Neutrophil (primary cell): ENCODE data around the gene PLEKHF1.
"Not testable (repeated sequence)": the region's sequence is repeated elsewhere in the genome, so short reads cannot be mapped to it uniquely, and the experiment has no call there.

Source experiments
- H3K27ac ChIP-seq: fragments of 200-600 bp; sonication (generic); 2 replicates; pipeline ENCODE4 v1.5.1; 2016; ENCODE audit warnings: mild to moderate bottlenecking, moderate library complexity
- H3K27me3 ChIP-seq: fragments of 200-600 bp; sonication (generic); 2 replicates; pipeline ENCODE4 v1.6.0; 2016; ENCODE audit warnings: mild to moderate bottlenecking
- H3K36me3 ChIP-seq: fragments of 200-600 bp; sonication (generic); 2 replicates; pipeline ENCODE4 v1.5.1; 2017
- H3K4me1 ChIP-seq, 2 experiments: fragments of 200-600 bp in 1 of 2; sonication (generic) in 1 of 2; 1 replicate in 1 of 2; 2 replicates in 1 of 2; pipeline versions ENCODE4 v1.5.1 to v1.6.1; 2013 to 2016; ENCODE audit warnings: low read depth in 1 of 2, low read length in 1 of 2, mild to moderate bottlenecking in 1 of 2, moderate library complexity in 1 of 2; ENCODE audit not compliant: control insufficient read depth in 1 of 2, insufficient read depth in 1 of 2
- H3K4me3 ChIP-seq, 2 experiments: fragments of 200-600 bp in 1 of 2; sonication (generic) in 1 of 2; 1 replicate in 1 of 2; 2 replicates in 1 of 2; pipeline ENCODE4 v1.5.1; 2013 to 2016; ENCODE audit warnings: low read depth in 1 of 2, low read length in 1 of 2, mild to moderate bottlenecking in 1 of 2, moderate library complexity in 1 of 2
- H3K9me3 ChIP-seq: fragments of 200-600 bp; sonication (generic); 2 replicates; pipeline ENCODE4 v1.5.1; 2016
- TF ChIP-seq, protein P1 (sequence below): fragments of 200-600 bp; sonication (generic); IDR thresholded peaks from 2 replicates; pipeline ENCODE4 v1.5.1; 2016; ENCODE audit warnings: antibody characterized with exemption

PLEKHF1 gene

DNA sequence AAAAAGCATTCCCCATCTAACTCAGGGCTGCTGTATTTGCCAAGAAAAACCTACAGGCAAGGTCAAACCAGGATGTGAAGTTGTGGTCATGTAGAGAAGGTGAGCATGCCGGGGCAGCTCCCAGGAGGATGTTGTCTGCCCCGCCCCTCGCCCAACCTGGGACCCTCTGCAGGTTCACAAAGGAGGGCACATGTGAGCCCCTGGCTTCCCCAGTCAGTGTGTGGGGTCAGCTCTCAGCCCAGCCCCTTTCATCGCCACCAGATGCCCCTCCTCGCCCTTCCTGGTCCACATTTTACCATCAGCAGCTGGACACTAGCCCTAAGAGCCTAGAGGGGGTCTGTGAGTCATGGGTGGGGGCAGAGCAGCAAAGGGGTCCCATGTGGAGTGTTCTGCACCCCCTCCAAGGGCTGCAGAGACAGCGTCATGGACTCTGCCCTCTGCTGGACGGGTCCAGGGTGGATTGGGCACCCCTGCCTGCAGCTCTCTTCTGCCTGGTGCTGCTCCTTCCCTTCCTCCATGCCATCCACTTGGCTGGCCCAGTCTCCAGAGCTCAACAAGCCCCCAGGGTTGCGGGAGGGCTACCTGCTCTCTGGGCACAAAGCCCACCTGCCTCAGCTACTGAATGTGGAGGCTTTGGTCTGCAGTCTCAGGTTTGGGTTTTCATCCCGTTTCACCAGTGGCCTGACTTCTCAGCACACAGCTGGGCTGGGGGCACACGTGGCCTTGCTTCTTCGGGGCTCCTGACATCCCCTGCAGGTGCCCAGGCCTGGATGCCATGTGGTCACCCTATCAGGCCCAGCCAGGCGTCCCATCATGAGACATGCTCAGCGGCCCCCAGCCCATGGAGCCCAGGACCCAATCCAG is 3.7 kb downstream of the PLEKHF1 start:
- Histone ChIP-seq H3K27me3 (peaks cover 49% of the 10 kb centered on the region), H3K36me3 (no peaks in the 10 kb centered on the region), H3K4me3 (no peak overlapping the region), H3K9me3 (no peaks in the 10 kb centered on the region), H3K4me1 (peaks cover 12 to 14% of the 10 kb centered on the region in 2 experiments), H3K27ac (no peak overlapping the region)
- TF ChIP-seq, protein P1, sequence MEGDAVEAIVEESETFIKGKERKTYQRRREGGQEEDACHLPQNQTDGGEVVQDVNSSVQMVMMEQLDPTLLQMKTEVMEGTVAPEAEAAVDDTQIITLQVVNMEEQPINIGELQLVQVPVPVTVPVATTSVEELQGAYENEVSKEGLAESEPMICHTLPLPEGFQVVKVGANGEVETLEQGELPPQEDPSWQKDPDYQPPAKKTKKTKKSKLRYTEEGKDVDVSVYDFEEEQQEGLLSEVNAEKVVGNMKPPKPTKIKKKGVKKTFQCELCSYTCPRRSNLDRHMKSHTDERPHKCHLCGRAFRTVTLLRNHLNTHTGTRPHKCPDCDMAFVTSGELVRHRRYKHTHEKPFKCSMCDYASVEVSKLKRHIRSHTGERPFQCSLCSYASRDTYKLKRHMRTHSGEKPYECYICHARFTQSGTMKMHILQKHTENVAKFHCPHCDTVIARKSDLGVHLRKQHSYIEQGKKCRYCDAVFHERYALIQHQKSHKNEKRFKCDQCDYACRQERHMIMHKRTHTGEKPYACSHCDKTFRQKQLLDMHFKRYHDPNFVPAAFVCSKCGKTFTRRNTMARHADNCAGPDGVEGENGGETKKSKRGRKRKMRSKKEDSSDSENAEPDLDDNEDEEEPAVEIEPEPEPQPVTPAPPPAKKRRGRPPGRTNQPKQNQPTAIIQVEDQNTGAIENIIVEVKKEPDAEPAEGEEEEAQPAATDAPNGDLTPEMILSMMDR = no peak

GRCh38 chr19:29670255-29670654 is 5.0 kb downstream of the PLEKHF1 start:
- TF ChIP-seq, protein P1 = no peak
- Histone ChIP-seq H3K4me3 (no peak overlapping the region), H3K9me3 (no peaks in the 10 kb centered on the region), H3K27ac (no peak overlapping the region), H3K27me3 (peaks cover 36% of the 10 kb centered on the region), H3K4me1 (peaks cover 9 to 11% of the 10 kb centered on the region in 2 experiments), H3K36me3 (no peaks in the 10 kb centered on the region)

DNA sequence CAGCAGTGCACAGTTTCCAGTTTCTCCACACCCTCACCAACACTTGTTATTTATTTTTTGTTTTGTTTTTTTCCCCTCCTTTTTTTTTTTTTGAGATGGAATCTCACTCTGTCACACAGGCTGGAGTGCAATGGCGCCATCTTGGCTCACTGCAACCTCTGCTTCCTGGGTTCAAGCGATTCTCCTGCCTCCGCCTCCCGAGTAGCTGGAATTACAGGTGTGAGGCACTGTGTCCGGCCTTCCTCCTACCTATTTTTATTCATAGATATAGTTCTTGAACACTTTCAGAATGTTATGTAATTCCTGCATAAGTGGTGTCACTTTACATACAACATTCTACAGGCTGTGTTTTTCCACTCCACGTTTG is 5.7 kb downstream of the PLEKHF1 start:
- not testable (repeated sequence) for H3K4me3 ChIP-seq, H3K4me1 ChIP-seq, H3K27ac ChIP-seq, H3K9me3 ChIP-seq, H3K36me3 ChIP-seq
- peaks cover 28% of the 10 kb centered on the region for H3K27me3 ChIP-seq

DNA sequence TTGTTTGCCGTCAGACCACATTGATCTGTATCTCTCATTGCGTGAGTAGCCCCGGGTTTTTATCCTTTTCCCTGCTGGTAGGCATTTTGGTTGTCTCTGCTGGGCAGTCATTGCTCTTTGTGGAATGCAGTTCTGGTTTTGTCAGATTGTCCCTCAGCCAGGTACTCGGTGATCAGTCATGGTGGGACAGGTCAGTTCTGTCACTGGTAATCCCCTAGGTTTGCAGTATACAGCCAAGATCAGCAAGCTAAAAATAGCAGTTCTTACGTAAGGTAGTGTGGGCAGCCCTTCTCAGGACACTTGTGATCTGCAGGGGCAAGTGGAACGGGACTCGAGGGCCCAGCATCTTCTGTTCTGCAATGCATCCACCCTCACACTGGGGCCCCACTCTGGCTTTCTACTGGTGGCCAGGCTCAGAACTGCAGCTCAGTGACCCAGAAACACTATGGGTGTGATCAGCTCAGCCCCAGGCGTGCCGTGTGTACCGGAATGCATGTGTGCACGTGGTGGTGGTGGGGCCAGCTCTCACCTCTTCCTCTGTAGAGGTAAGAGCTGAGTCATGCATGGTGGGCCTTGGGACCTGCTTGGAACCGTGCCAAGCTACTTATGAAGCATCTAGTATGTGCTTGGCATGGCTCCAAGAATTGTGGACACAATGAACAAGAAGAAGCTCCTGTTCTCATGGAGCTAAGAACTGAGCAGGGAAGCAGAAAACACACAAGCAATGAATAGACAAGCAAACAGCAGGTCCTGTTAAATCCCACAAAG is 6.3 kb downstream of the PLEKHF1 start:
- Histone ChIP-seq H3K9me3 (no peaks in the 10 kb centered on the region), H3K27me3 (peaks cover 23% of the 10 kb centered on the region), H3K4me1 (no peaks in the 10 kb centered on the region), H3K36me3 (no peaks in the 10 kb centered on the region), H3K27ac (no peak overlapping the region), H3K4me3 (no peak overlapping the region)
- TF ChIP-seq, protein P1 = no peak

GRCh38 chr19:29672319-29672932 is 7.2 kb downstream of the PLEKHF1 start:
- no peaks in the 10 kb centered on the region for H3K4me1 ChIP-seq
- no peak overlapping the region for H3K27ac ChIP-seq
- TF ChIP-seq, protein P1 = no peak

More at GRCh38 chr19:29672319-29672932, 7.2 kb downstream of the PLEKHF1 start:
- Histone ChIP-seq H3K27me3 (peaks cover 14% of the 10 kb centered on the region), H3K4me3 (no peak overlapping the region), H3K9me3 (no peaks in the 10 kb centered on the region), H3K36me3 (no peaks in the 10 kb centered on the region)
